Panc1 (cell line): ENCODE data around the gene IGFBP3. TPM values are rescaled to one million over a fixed set of nuclear protein-coding genes. Genes with fewer than 3 reads are reported as not detected.

Source experiments
- ATAC-seq: fragments of 200-7000 bp; cut with Tn5 transposase; 2 replicates; pipeline ENCODE4 v1.9.1; 2020; ENCODE audit warnings: mild to moderate bottlenecking, moderate library complexity
- BruUV-seq: library from RNA; stranded (reverse); fragments of 400-500 nt; replicated peaks from 2 replicates; lab custom pipeline; 2021; lab: Mats Ljungman, UMichigan
- CTCF ChIA-PET: fragments of 300-600 bp; sonication (Branson Sonifier 250); formaldehyde crosslinking; loops from one replicate; lab custom pipeline; 2022; ENCODE audit warnings: antibody characterized with exemption; lab: Charles Lee
- POLR2A ChIA-PET: fragments of 300-600 bp; sonication (Branson Sonifier 250); formaldehyde crosslinking; loops from one replicate; lab custom pipeline; 2022; ENCODE audit warnings: antibody characterized with exemption; lab: Charles Lee
- DNase-seq: peaks from one replicate; pipeline ENCODE4 v3.0.0-alpha.2; 2010; ENCODE audit warnings: low read depth, low spot score
- H3K27ac ChIP-seq: 2 replicates; pipeline ENCODE4 v1.5.1; 2011; ENCODE audit warnings: mild to moderate bottlenecking, low read length, inconsistent platforms
- H3K27me3 ChIP-seq: fragments of 200-500 bp; sonication (Bioruptor generic); 2 replicates; pipeline ENCODE4 v1.6.0; 2014; ENCODE audit warnings: low read length, inconsistent platforms; ENCODE audit not compliant: control insufficient read depth, insufficient read depth
- H3K36me3 ChIP-seq: fragments of 200-500 bp; sonication (Bioruptor generic); 2 replicates; pipeline ENCODE4 v1.5.1; 2014; ENCODE audit warnings: inconsistent platforms, mild to moderate bottlenecking, low read length, moderate library complexity; ENCODE audit not compliant: control insufficient read depth, insufficient read depth
- H3K4me1 ChIP-seq: 2 replicates; pipeline ENCODE4 v1.5.1; 2011; ENCODE audit warnings: inconsistent platforms, mild to moderate bottlenecking, low read length, moderate library complexity; ENCODE audit not compliant: control insufficient read depth, insufficient read depth
- H3K4me3 ChIP-seq, 2 experiments: 2 replicates each; pipeline ENCODE4 v1.5.1; 2011 to 2012; ENCODE audit warnings: low read depth in 2 of 2, low read length in 2 of 2, mild to moderate bottlenecking in 2 of 2, inconsistent platforms in 1 of 2, moderate library complexity in 1 of 2
- H3K9me3 ChIP-seq: fragments of 200-500 bp; sonication (Bioruptor generic); 2 replicates; pipeline ENCODE4 v1.5.1; 2014; ENCODE audit warnings: low read depth, mild to moderate bottlenecking, inconsistent platforms, low read length, moderate library complexity; ENCODE audit not compliant: control insufficient read depth, insufficient read depth
- POLR2AphosphoS5 ChIP-seq: IDR thresholded peaks from 2 replicates; pipeline ENCODE4 v1.6.1; 2012; ENCODE audit warnings: mild to moderate bottlenecking, low read depth, low read length, moderate library complexity
- SIN3A ChIP-seq: IDR thresholded peaks from 2 replicates; pipeline ENCODE4 v1.6.1; 2012; ENCODE audit warnings: low read depth, mild to moderate bottlenecking, low read length, moderate library complexity, borderline replicate concordance; ENCODE audit not compliant: insufficient read depth
- TCF7L2 ChIP-seq: IDR thresholded peaks from 2 replicates; pipeline ENCODE4 v1.6.1; 2011; ENCODE audit warnings: mild to moderate bottlenecking, low read depth, low read length, inconsistent platforms
- in situ Hi-C: cut with HindIII; loops from 2 replicates; pipeline ENCODE4 v1.10.0; 2016; ENCODE audit warnings: low sequenced_read_pairs, low pct_unique_long_range_greater_than_20kb
- intact Hi-C: fragments of 100-400 bp; cut with micrococcal nuclease; formaldehyde crosslinking; loops from one replicate; pipeline ENCODE4 v1.10.0; 2022; ENCODE audit not compliant: unreplicated experiment
- total RNA-seq: library from RNA; stranded (reverse); gene quantifications from one replicate; pipeline ENCODE4 v1.2.1, GENCODE V29; 2021; ENCODE audit not compliant: unreplicated experiment
- TF ChIP-seq, protein P1 (sequence below), 2 experiments: IDR thresholded peaks; 2 replicates each; pipeline ENCODE4 v1.6.1; 2011 to 2012; ENCODE audit warnings: low read depth in 2 of 2, control low read depth in 1 of 2, low read length in 1 of 2, mild to moderate bottlenecking in 1 of 2, moderate library complexity in 1 of 2; ENCODE audit not compliant: insufficient read depth in 1 of 2
- TF ChIP-seq, protein P2 (sequence below): fragments of 450-650 bp; IDR thresholded peaks from 2 replicates; pipeline ENCODE4 v1.5.1; 2017; ENCODE audit warnings: mild to moderate bottlenecking

IGFBP3 gene
- total RNA-seq, 1 experiment from 2014 or later = 6.0 TPM

DNA sequence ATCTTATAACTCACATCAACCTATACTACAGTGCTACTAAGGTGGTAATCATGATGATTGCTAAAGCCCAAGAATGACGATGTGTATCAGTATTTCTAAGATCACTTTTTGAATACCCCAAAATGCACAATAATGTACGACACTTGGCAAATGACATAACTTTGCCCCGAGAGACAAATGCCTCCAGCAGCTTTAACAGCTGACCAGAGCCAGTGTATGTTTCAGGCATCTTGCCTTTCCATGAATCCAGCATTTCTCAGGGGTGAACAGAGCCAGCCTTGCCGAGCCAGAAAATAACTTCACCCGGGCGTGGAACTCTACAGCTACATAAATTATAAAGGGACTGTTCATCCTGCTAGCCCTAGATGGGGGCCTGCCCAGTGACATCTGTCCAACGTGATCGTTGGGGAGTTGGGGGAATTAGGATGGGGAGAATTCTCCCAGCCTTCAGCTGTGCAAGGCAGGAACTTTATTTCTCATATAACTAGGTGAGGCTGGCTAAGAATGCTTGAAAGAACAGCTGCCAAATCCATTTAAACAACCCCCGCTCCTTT, 1.8 kb downstream of the IGFBP3 start:
- H3K4me1 ChIP-seq = peaks cover 14% of the 10 kb centered on the region; the same call in 1 of the 2 replicates
- no TSS peak for BruUV-seq
- H3K27me3 ChIP-seq = peaks cover 17% of the 10 kb centered on the region
- H3K36me3 ChIP-seq = no peaks in the 10 kb centered on the region
- H3K27ac ChIP-seq = no peak overlapping the region
- POLR2A ChIA-PET = no interaction called here
- intact Hi-C loops (loop anchor here (2.0 kb wide), 1 partner anchor 1261 kb away; no protein-coding TSS in a partner anchor), in situ Hi-C loops (no loop called here)
- CTCF ChIA-PET = no interaction called here
- H3K4me3 ChIP-seq = peak overlapping the region in 1 of 2 experiments; percentile 36; a peak in 2 of 4 replicates
- H3K9me3 ChIP-seq = no peaks in the 10 kb centered on the region
- ATAC-seq = no peak
- DNase-seq = no peak
- TF ChIP-seq SIN3A = no peak
- no peak for TF ChIP-seq POLR2AphosphoS5
- TF ChIP-seq, protein P1, sequence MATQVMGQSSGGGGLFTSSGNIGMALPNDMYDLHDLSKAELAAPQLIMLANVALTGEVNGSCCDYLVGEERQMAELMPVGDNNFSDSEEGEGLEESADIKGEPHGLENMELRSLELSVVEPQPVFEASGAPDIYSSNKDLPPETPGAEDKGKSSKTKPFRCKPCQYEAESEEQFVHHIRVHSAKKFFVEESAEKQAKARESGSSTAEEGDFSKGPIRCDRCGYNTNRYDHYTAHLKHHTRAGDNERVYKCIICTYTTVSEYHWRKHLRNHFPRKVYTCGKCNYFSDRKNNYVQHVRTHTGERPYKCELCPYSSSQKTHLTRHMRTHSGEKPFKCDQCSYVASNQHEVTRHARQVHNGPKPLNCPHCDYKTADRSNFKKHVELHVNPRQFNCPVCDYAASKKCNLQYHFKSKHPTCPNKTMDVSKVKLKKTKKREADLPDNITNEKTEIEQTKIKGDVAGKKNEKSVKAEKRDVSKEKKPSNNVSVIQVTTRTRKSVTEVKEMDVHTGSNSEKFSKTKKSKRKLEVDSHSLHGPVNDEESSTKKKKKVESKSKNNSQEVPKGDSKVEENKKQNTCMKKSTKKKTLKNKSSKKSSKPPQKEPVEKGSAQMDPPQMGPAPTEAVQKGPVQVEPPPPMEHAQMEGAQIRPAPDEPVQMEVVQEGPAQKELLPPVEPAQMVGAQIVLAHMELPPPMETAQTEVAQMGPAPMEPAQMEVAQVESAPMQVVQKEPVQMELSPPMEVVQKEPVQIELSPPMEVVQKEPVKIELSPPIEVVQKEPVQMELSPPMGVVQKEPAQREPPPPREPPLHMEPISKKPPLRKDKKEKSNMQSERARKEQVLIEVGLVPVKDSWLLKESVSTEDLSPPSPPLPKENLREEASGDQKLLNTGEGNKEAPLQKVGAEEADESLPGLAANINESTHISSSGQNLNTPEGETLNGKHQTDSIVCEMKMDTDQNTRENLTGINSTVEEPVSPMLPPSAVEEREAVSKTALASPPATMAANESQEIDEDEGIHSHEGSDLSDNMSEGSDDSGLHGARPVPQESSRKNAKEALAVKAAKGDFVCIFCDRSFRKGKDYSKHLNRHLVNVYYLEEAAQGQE (IDR thresholded peaks at IDR 0.05; ENCODE audit: insufficient read depth in 1 of 2, low read depth in 2 of 2, low read length in 1 of 2) = no peak
- no peak for TF ChIP-seq TCF7L2
- TF ChIP-seq, protein P2, sequence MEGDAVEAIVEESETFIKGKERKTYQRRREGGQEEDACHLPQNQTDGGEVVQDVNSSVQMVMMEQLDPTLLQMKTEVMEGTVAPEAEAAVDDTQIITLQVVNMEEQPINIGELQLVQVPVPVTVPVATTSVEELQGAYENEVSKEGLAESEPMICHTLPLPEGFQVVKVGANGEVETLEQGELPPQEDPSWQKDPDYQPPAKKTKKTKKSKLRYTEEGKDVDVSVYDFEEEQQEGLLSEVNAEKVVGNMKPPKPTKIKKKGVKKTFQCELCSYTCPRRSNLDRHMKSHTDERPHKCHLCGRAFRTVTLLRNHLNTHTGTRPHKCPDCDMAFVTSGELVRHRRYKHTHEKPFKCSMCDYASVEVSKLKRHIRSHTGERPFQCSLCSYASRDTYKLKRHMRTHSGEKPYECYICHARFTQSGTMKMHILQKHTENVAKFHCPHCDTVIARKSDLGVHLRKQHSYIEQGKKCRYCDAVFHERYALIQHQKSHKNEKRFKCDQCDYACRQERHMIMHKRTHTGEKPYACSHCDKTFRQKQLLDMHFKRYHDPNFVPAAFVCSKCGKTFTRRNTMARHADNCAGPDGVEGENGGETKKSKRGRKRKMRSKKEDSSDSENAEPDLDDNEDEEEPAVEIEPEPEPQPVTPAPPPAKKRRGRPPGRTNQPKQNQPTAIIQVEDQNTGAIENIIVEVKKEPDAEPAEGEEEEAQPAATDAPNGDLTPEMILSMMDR = no peak

- no peaks in the 10 kb centered on the region for H3K9me3 ChIP-seq
- peaks cover 19% of the 10 kb centered on the region for H3K27me3 ChIP-seq
- H3K4me1 ChIP-seq = peaks cover 11% of the 10 kb centered on the region; the same call in 1 of the 2 replicates
- BruUV-seq = no TSS peak
- no peak overlapping the region for H3K4me3 ChIP-seq
- in situ Hi-C loops (no loop called here), intact Hi-C loops (loop anchor here (2.0 kb wide), 1 partner anchor 1262 kb away; no protein-coding TSS in a partner anchor)
- no peaks in the 10 kb centered on the region for H3K36me3 ChIP-seq
- no peak for ATAC-seq
- H3K27ac ChIP-seq = no peak overlapping the region
- TF ChIP-seq, protein P2 = no peak
- TF ChIP-seq SIN3A (no peak), POLR2AphosphoS5 (no peak), TCF7L2 (no peak)
- TF ChIP-seq, protein P1 (IDR thresholded peaks at IDR 0.05; ENCODE audit: insufficient read depth in 1 of 2, low read depth in 2 of 2, low read length in 1 of 2) = no peak
- POLR2A ChIA-PET = no interaction called here
- no peak for DNase-seq
- CTCF ChIA-PET = interaction anchor here (0.6 kb wide), 1 partner anchor 1049 kb away, joined by 6 read pairs; no protein-coding TSS in a partner anchor
Observed at GRCh38 chr7:45918556-45918955, 2.5 kb downstream of the IGFBP3 start.
